Gastroesophageal sphincter (tissue), 4 donors: Measurements from ENCODE around the gene NOSIP. TPM values are rescaled to one million over a fixed set of nuclear protein-coding genes. Genes with fewer than 3 reads are reported as not detected.

Experiments used
- ATAC-seq: fragments of 150-250 bp; one replicate; pipeline ENCODE4 v1.9.1; 2016; ENCODE audit warnings: mild to moderate bottlenecking, moderate library complexity
- H3K27ac ChIP-seq, 4 donors: fragments of 200-600 bp; sonication (generic) in 3 of 4; 1 replicate in 3 of 4; 2 replicates in 1 of 4; pipeline ENCODE4 v1.5.1; 2016 to 2019
- H3K27me3 ChIP-seq: fragments of 200-600 bp; sonication (generic); one replicate; pipeline ENCODE4 v1.5.1; 2019
- H3K36me3 ChIP-seq, 2 donors: fragments of 200-600 bp; sonication (generic); one replicate each; pipeline ENCODE4 v1.5.1; 2019; ENCODE audit warnings: control low read depth in 1 of 2
- H3K4me1 ChIP-seq, 3 donors: fragments of 200-600 bp; sonication (generic); 1 replicate in 2 of 3; 2 replicates in 1 of 3; pipeline ENCODE4 v1.5.1; 2016 to 2019; ENCODE audit warnings: control low read depth in 2 of 3
- H3K4me3 ChIP-seq, 2 donors: fragments of 200-600 bp; sonication (generic); one replicate each; pipeline ENCODE4 v1.5.1; 2019; ENCODE audit warnings: mild to moderate bottlenecking in 1 of 2, moderate library complexity in 1 of 2
- H3K9me3 ChIP-seq, 3 donors: fragments of 200-600 bp; sonication (generic); one replicate each; pipeline ENCODE4 v1.5.1; 2017 to 2019; ENCODE audit warnings: control low read depth in 2 of 3
- CTCF ChIP-seq, 4 experiments: fragments of 200-600 bp in 2 of 4; fragments of 450-650 bp in 2 of 4; sonication (generic) in 1 of 4; IDR thresholded peaks; one replicate each; pipeline ENCODE4 v1.5.1; 2017 to 2019; ENCODE audit warnings: antibody characterized with exemption in 4 of 4, mild to moderate bottlenecking in 2 of 4, moderate library complexity in 2 of 4
- EP300 ChIP-seq: sonication (generic); formaldehyde crosslinking; IDR thresholded peaks from one replicate; pipeline ENCODE4 v1.6.1; 2017; ENCODE audit warnings: antibody characterized with exemption, mild to moderate bottlenecking
- POLR2A ChIP-seq, 2 donors: fragments of 450-650 bp; IDR thresholded peaks; one replicate each; pipeline ENCODE4 v1.6.1; 2017; ENCODE audit warnings: antibody characterized with exemption in 2 of 2, mild to moderate bottlenecking in 2 of 2, moderate library complexity in 1 of 2
- POLR2AphosphoS5 ChIP-seq: sonication (generic); formaldehyde crosslinking; IDR thresholded peaks from one replicate; pipeline ENCODE4 v1.6.1; 2017; ENCODE audit warnings: antibody characterized with exemption
- WGBS, 2 donors: methylation state at CpG; one replicate each; pipeline ENCODE4 v1.1.5; 2018; ENCODE audit warnings: low coverage in 1 of 2; 5-methylcytosine and 5-hydroxymethylcytosine counted together
- total RNA-seq, 4 donors: library from RNA; depleted of rRNA; stranded (reverse); fragments of >200 nt; gene quantifications; one replicate each; pipeline ENCODE4 v1.1.0, GENCODE V29; 2016

The NOSIP gene
- total RNA-seq, 4 donors from 2014 or later: 45.5 to 59.6 (median 51.8) TPM

DNA sequence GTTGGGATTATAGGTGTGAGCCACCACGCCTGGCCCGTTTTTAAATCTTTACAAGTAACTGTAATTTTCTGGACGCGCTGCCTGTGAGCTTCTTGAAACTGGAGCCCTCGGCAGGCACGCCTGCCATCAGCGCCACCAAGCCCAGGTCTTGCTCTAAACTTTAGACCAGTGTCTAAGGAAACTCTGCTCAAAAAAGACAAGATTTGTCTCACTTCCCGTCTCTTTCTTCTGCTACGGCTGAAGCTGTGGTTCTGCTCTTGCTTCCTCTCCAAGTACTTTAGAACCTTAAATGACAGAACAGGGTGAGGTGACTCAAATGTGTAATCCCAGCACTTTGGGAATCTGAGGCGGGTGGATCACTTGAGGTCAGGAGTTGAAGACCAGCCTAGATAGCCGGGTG, 27.6 kb downstream of the NOSIP start:
- no peak for ATAC-seq
- no peak overlapping the region for H3K27ac ChIP-seq
- no peak for TF ChIP-seq POLR2AphosphoS5
- no peak for TF ChIP-seq POLR2A (IDR thresholded peaks at IDR 0.05)
- no peak for TF ChIP-seq EP300
- TF ChIP-seq CTCF (IDR thresholded peaks at IDR 0.05): no peak

GRCh38 chr19:49551531-49551930, 28.8 kb downstream of the NOSIP start:
- no peak for ATAC-seq
- Histone ChIP-seq H3K9me3 (no peaks in the 10 kb centered on the region), H3K27ac (no peak overlapping the region), H3K27me3 (no peaks in the 10 kb centered on the region), H3K4me3 (no peak overlapping the region), H3K4me1 (peaks cover 0 to 20% (median 3%) of the 10 kb centered on the region in 3 donors), H3K36me3 (peaks cover 0 to 32% of the 10 kb centered on the region in 2 donors)
- TF ChIP-seq EP300: no peak
- no peak for TF ChIP-seq POLR2AphosphoS5
- no peak for TF ChIP-seq POLR2A (IDR thresholded peaks at IDR 0.05)
- no peak for TF ChIP-seq CTCF (IDR thresholded peaks at IDR 0.05)
- WGBS, 2 donors: 83 to 90% methylated on average over 4 to 7 of the region's 7 CpGs

More for the DNA sequence above, 27.6 kb downstream of the NOSIP start:
- Histone ChIP-seq H3K36me3 (peaks cover 0 to 45% of the 10 kb centered on the region in 2 donors), H3K27me3 (no peaks in the 10 kb centered on the region), H3K4me1 (peaks cover 0 to 15% (median 0%) of the 10 kb centered on the region in 3 donors), H3K9me3 (no peaks in the 10 kb centered on the region), H3K4me3 (no peak overlapping the region)
- 85 to 93% methylated on average over 3 to 11 of the region's 11 CpGs for WGBS, 2 donors

GRCh38 chr19:49549045-49549444, 31.3 kb downstream of the NOSIP start:
- H3K27ac ChIP-seq: no peak overlapping the region
- 67 to 75% methylated on average over 4 to 11 of the region's 13 CpGs for WGBS, 2 donors
- H3K36me3 ChIP-seq: peaks cover 0 to 9% of the 10 kb centered on the region in 2 donors
- H3K9me3 ChIP-seq: no peaks in the 10 kb centered on the region
- H3K4me1 ChIP-seq: peaks cover 0 to 11% (median 3%) of the 10 kb centered on the region in 3 donors
- no peak overlapping the region for H3K4me3 ChIP-seq
- TF ChIP-seq CTCF (IDR thresholded peaks at IDR 0.05) (no peak), EP300 (no peak), POLR2AphosphoS5 (no peak), POLR2A (IDR thresholded peaks at IDR 0.05) (no peak)
- ATAC-seq: no peak
- no peaks in the 10 kb centered on the region for H3K27me3 ChIP-seq

DNA sequence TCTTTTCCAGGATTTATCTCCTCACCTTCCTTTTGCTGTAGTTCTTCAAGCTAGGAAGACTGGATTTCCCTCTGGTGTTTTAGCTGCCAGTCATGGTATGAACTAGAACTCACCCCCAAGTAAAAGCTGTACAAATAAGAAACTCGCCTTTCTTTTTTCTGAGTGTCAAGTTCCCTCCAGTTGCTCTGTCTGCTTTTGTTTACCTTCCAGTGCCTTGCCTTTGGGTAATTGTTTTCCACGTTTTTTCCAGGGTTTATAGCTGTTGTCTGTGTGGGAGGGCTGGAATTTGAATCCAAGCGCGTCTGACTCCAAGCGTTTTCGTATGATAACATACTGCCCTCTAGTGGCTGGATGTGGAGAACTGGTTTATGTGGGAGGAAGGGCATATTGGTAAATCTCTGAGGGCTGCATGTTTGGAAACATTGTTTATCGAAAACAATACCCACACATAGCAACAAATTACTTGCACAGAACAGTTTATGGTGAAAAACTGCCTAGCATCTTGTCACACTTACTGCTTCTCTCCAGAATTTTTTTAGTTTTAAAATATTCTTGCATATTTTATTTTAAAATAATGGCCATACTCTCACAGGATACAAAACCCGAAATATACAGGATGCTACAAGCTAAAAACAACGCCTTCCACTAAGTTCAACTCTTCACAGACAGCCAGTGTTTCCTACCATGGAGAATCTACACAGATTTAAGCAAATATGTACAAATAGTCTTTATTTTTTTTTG, 33.4 kb downstream of the NOSIP start:
- TF ChIP-seq CTCF (IDR thresholded peaks at IDR 0.05): peak in 3 of 4 experiments; percentile 86 to 94 (median 90)
- no peak for TF ChIP-seq POLR2A (IDR thresholded peaks at IDR 0.05)
- TF ChIP-seq EP300: no peak
- TF ChIP-seq POLR2AphosphoS5: peak; percentile 31
- WGBS, 2 donors: 4 to 10% methylated on average over 9 of the region's 9 CpGs
- H3K27ac ChIP-seq: no peak overlapping the region

GRCh38 chr19:49544154-49544553, 36.2 kb downstream of the NOSIP start:
- Histone ChIP-seq H3K27me3 (no peaks in the 10 kb centered on the region), H3K36me3 (peaks cover 0 to 10% of the 10 kb centered on the region in 2 donors), H3K9me3 (no peaks in the 10 kb centered on the region), H3K4me1 (peaks cover 0 to 11% (median 3%) of the 10 kb centered on the region in 3 donors), H3K4me3 (no peak overlapping the region), H3K27ac (no peak overlapping the region)
- TF ChIP-seq POLR2A (IDR thresholded peaks at IDR 0.05): no peak
- TF ChIP-seq CTCF (IDR thresholded peaks at IDR 0.05): no peak
- TF ChIP-seq POLR2AphosphoS5: no peak
- no peak for TF ChIP-seq EP300
- 78 to 82% methylated on average over 2 to 5 of the region's 5 CpGs for WGBS, 2 donors
- ATAC-seq: no peak

More for the DNA sequence above, 33.4 kb downstream of the NOSIP start:
- peak; percentile 84 for ATAC-seq
- peaks cover 0 to 4% of the 10 kb centered on the region in 2 donors for H3K36me3 ChIP-seq
- peaks cover 0 to 11% (median 3%) of the 10 kb centered on the region in 3 donors for H3K4me1 ChIP-seq
- no peaks in the 10 kb centered on the region for H3K27me3 ChIP-seq
- H3K9me3 ChIP-seq: no peaks in the 10 kb centered on the region
- H3K4me3 ChIP-seq: no peak overlapping the region
